Sigmoid colon (tissue), 7 donors: ENCODE results near the gene RNF212. TPM values are rescaled to one million over a fixed set of nuclear protein-coding genes. Genes with fewer than 3 reads are reported as not detected.
"Not testable (repeated sequence)": the region's sequence is repeated elsewhere in the genome, so short reads cannot be mapped to it uniquely, and the experiment has no call there.

Experiments
- DNase-seq: peaks from one replicate; pipeline ENCODE4 v3.0.0-alpha.2; 2019
- H3K27ac ChIP-seq, 4 donors: fragments of 200-600 bp; sonication (generic); one replicate each; pipeline ENCODE4 v1.5.1; 2016 to 2019; ENCODE audit warnings: mild to moderate bottlenecking in 1 of 4
- H3K27me3 ChIP-seq, 3 donors: fragments of 200-600 bp; sonication (generic); one replicate each; pipeline ENCODE4 v1.5.1; 2019; ENCODE audit warnings: mild to moderate bottlenecking in 1 of 3
- H3K36me3 ChIP-seq, 4 donors: fragments of 200-600 bp; sonication (generic); one replicate each; pipeline ENCODE4 v1.5.1; 2016 to 2019
- H3K4me1 ChIP-seq, 4 donors: fragments of 200-600 bp; sonication (generic); one replicate each; pipeline ENCODE4 v1.5.1; 2017 to 2019
- H3K4me3 ChIP-seq, 4 donors: fragments of 200-600 bp; sonication (generic); one replicate each; pipeline ENCODE4 v1.5.1; 2017 to 2019; ENCODE audit warnings: mild to moderate bottlenecking in 2 of 4, moderate library complexity in 1 of 4
- H3K9me3 ChIP-seq, 4 donors: fragments of 200-600 bp in 3 of 4; sonication (generic) in 3 of 4; one replicate each; pipeline versions ENCODE4 v1.5.1 to v1.6.1; 2013 to 2019
- EP300 ChIP-seq, 4 donors: sonication (generic); formaldehyde crosslinking; IDR thresholded peaks; one replicate each; pipeline ENCODE4 v1.6.1; 2017; ENCODE audit warnings: antibody characterized with exemption in 4 of 4
- POLR2A ChIP-seq, 2 donors: fragments of 450-650 bp; IDR thresholded peaks; one replicate each; pipeline ENCODE4 v1.6.1; 2016; ENCODE audit warnings: antibody characterized with exemption in 2 of 2, mild to moderate bottlenecking in 2 of 2, moderate library complexity in 2 of 2
- POLR2AphosphoS5 ChIP-seq, 4 donors: sonication (generic); formaldehyde crosslinking; IDR thresholded peaks; one replicate each; pipeline ENCODE4 v1.6.1; 2017; ENCODE audit warnings: antibody characterized with exemption in 4 of 4
- WGBS, 2 donors: extraction: QIAGEN DNeasy Blood & Tissue Kit; methylation state at CpG; one replicate each; pipeline ENCODE4 v1.1.7; 2013; 5-methylcytosine and 5-hydroxymethylcytosine counted together
- intact Hi-C: fragments of 100-400 bp; cut with DNase I; formaldehyde crosslinking; loops from one replicate; pipeline ENCODE4 v1.15.1; 2023
- polyA plus RNA-seq, 3 donors: library from polyadenylated mRNA; stranded (reverse); fragments of 200-250 nt; gene quantifications; one replicate each; pipeline ENCODE4 v1.2.3, GENCODE V29; 2013
- total RNA-seq, 4 donors: library from RNA; depleted of rRNA; stranded (reverse); fragments of >200 nt; gene quantifications; one replicate each; pipeline ENCODE4 v1.1.0, GENCODE V29; 2016
- TF ChIP-seq, protein P1 (sequence below), 4 experiments: fragments of 450-650 bp in 3 of 4; fragments of 200-600 bp in 1 of 4; IDR thresholded peaks; one replicate each; pipeline ENCODE4 v1.5.1; 2016 to 2019; ENCODE audit warnings: antibody characterized with exemption in 4 of 4, mild to moderate bottlenecking in 3 of 4, moderate library complexity in 2 of 4
- donor health status: healthy with polysubstance abuse.
- donor health status: Bipolar disorder and iron deficiency.
- donor health status: healthy.

RNF212 gene
- total and polyA plus RNA-seq, 7 donors, result 0.60 to 12.8 (median 4.0) TPM; not detected in 1

DNA sequence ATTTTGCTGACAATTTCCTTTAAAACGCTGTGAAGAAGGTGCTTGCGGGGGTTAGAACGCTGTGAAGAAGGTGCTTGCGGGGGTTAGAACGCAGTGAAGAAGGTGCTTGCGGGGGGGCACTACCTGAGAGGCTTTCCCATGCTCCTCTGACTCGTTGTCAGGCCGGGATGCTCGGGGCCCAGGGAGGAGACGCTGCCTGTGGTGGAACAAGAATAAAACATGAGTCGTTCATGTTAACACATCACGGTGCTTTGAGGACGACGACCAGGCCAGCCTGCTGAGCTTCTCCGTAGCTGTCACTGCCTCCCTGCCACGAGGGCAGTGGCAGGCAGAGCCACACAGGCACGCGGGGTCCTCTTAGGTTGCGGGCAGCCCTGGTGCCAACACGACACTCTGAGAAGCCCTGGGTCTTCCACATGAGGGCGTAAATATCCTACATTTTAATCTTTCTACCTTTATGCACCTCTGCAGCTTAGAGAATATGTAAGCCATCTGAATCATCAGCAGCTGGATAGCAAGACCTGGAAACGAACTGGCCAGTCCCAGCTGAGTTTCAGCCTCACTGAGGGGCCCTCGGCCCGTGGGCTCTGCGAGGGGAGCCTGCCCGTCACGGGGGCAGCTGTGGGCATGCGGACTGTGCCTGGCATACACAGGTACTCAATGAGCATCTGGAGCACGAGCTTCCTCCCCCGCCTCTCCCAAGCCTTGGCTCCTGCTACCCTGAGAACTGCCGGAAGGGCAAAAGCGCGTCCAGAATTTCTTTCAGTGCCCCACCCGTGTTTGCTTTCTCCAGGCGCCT is 55.0 kb downstream of the RNF212 start:
- Histone ChIP-seq H3K36me3 (no peaks in the 10 kb centered on the region), H3K27ac (no peak overlapping the region), H3K4me3 (no peak overlapping the region), H3K27me3 (peaks cover 12 to 86% (median 42%) of the 10 kb centered on the region in 3 donors), H3K9me3 (no peaks in the 10 kb centered on the region), H3K4me1 (peaks cover 0 to 11% (median 2%) of the 10 kb centered on the region in 4 donors)
- 31 to 70% methylated on average over 35 of the region's 35 CpGs for WGBS, 2 donors
- TF ChIP-seq POLR2A (IDR thresholded peaks at IDR 0.05), result no peak
- TF ChIP-seq EP300 (IDR thresholded peaks at IDR 0.05), result no peak
- TF ChIP-seq, protein P1, sequence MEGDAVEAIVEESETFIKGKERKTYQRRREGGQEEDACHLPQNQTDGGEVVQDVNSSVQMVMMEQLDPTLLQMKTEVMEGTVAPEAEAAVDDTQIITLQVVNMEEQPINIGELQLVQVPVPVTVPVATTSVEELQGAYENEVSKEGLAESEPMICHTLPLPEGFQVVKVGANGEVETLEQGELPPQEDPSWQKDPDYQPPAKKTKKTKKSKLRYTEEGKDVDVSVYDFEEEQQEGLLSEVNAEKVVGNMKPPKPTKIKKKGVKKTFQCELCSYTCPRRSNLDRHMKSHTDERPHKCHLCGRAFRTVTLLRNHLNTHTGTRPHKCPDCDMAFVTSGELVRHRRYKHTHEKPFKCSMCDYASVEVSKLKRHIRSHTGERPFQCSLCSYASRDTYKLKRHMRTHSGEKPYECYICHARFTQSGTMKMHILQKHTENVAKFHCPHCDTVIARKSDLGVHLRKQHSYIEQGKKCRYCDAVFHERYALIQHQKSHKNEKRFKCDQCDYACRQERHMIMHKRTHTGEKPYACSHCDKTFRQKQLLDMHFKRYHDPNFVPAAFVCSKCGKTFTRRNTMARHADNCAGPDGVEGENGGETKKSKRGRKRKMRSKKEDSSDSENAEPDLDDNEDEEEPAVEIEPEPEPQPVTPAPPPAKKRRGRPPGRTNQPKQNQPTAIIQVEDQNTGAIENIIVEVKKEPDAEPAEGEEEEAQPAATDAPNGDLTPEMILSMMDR (IDR thresholded peaks at IDR 0.05), result no peak
- TF ChIP-seq POLR2AphosphoS5 (IDR thresholded peaks at IDR 0.05), result no peak
- peak; percentile 29 for DNase-seq
- intact Hi-C loops, result no loop called here

DNA sequence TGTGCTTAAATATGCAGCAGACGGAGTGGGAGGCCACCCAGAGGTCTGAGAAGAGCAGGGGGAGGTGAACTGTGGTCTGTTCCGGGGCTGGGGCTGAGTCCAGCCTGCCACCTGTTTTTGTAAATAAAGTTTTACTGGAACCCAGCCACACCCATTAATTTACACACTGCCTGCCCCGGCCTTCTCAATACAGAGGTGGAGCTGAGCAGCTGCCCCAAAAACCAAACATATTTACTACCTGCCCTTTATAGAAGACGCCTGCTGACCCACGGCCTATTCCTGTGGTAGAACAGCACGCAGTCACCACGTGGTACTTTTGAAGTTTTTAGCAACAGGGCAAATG is 56.0 kb downstream of the RNF212 start:
- DNase-seq, result peak; percentile 17
- Histone ChIP-seq H3K9me3 (no peaks in the 10 kb centered on the region), H3K27ac (no peak overlapping the region), H3K4me1 (peaks cover 0 to 19% (median 10%) of the 10 kb centered on the region in 4 donors), H3K36me3 (no peaks in the 10 kb centered on the region), H3K4me3 (no peak overlapping the region), H3K27me3 (peaks cover 12 to 87% (median 49%) of the 10 kb centered on the region in 3 donors)
- intact Hi-C loops, result no loop called here
- WGBS, 2 donors, result 18 to 65% methylated on average over 7 of the region's 7 CpGs
- TF ChIP-seq POLR2A (IDR thresholded peaks at IDR 0.05), result no peak
- no peak for TF ChIP-seq POLR2AphosphoS5 (IDR thresholded peaks at IDR 0.05)
- no peak for TF ChIP-seq EP300 (IDR thresholded peaks at IDR 0.05)

DNA sequence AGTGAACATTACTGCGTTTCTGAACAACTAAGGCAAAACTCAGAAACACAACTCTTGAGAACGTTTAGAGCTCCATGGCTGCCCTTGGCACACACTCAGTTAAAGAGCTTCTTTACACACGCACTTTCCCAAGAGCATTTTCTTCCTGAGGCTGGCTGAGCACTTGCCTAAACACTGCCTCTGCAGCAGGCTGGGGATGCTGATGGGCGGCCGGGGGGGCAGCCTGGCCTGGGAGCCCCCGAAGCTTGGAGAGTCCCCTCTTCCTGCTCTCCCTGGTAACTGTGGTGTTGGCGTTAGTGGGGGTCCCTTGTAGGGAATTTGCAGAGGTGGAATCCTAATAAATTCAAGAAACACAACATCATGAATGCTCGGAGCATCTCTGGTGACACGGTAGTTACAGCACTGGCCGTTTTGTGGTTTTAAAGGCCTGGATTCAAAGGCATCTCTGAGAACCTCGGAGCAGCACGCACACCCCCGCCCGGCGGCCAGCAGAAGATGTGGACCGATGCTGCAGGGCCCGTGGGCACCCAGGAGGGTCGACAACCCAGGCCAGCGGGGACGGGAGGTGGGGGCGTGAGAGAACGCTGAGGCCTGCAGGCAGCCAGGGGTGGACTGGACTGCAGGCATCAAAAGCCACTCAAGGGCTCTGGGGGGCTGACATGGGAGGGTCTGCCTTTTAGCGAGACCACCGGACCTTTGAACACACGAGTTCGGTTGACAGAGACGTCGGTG is 56.5 kb downstream of the RNF212 start:
- intact Hi-C loops, result no loop called here
- no peak overlapping the region for H3K27ac ChIP-seq
- no peak overlapping the region for H3K4me3 ChIP-seq
- peaks cover 0 to 19% (median 10%) of the 10 kb centered on the region in 4 donors for H3K4me1 ChIP-seq
- no peaks in the 10 kb centered on the region for H3K9me3 ChIP-seq
- H3K36me3 ChIP-seq, result no peaks in the 10 kb centered on the region
- WGBS, 2 donors, result 73 to 84% methylated on average over 28 of the region's 28 CpGs
- peak; percentile 52 for DNase-seq
- H3K27me3 ChIP-seq, result peaks cover 12 to 87% (median 55%) of the 10 kb centered on the region in 3 donors
- TF ChIP-seq EP300 (IDR thresholded peaks at IDR 0.05), result no peak
- TF ChIP-seq, protein P1 (IDR thresholded peaks at IDR 0.05), result no peak

DNA sequence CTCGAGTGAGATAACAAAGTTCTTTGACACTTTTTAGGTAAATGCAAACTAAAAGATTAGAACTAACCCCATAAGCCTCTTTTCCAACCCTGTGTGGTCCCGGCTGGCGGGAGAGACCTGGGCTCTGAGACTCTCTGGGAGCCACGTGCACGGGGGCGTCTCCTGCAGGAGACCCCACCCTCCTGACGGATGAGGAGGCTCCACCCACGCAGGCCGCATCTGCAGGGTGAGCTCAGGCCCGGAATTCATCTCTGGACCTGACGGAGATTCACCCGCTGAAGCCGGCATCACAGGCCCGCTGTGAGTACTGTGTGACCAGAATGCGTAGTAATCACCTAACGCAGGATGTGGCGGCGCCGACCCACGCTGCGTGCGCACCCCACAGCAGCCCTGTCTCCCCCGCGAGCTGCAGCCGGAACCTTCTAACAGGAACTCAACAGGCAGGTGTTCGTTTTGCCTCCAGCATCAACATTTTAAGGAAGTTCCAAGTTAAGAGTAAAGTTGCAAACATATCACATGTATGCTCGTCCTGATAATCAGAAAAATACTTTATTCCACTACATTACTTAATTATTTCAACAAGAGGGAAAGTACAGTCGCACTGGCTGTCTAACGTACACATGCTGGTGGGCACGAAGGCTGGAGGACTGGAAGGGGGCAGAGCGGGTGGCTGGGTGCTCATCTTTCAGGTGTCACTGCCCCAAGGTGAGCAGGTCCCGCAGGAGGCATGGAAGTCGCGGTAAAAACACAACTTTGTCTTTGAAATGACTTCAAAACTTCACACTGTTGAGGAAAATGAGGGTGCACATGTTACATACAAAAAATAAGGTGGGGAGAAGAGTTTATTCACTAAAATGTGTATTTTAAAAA is 57.4 kb downstream of the RNF212 start:
- Histone ChIP-seq H3K27me3 (peaks cover 12 to 90% (median 59%) of the 10 kb centered on the region in 3 donors), H3K4me1 (peaks cover 0 to 19% (median 10%) of the 10 kb centered on the region in 4 donors), H3K4me3 (no peak overlapping the region), H3K9me3 (no peaks in the 10 kb centered on the region), H3K36me3 (no peaks in the 10 kb centered on the region), H3K27ac (no peak overlapping the region)
- WGBS, 2 donors, result 35 to 38% methylated on average over 34 of the region's 34 CpGs
- TF ChIP-seq EP300 (IDR thresholded peaks at IDR 0.05), result no peak
- intact Hi-C loops, result no loop called here
- DNase-seq, result peak; percentile 66

DNA sequence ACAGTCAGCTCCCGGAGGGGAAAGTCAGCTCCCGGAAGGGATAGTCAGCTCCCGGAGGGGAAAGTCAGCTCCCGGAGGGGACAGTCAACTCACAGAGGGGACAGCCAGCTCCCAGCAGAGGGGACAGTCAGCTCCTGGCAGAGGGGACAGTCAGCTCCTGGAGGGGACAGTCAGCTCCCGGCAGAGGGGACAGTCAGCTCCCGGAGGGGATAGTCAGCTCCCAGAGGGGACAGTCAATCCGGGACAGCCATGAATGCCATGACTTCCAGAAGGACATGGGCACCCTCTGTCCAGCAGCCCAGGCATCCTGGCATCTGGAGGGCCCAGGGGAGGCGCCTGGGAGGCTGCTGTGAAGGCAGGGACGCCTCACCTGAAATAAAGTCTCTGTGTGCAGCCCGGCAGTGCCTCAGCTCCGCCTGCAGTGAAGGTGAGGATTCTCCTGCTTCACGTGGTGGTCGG is 58.1 kb downstream of the RNF212 start:
- peaks cover 0 to 19% (median 10%) of the 10 kb centered on the region in 4 donors for H3K4me1 ChIP-seq
- H3K9me3 ChIP-seq, intact Hi-C loops, H3K27ac ChIP-seq, H3K4me3 ChIP-seq, H3K36me3 ChIP-seq: not testable (repeated sequence)
- 34 to 49% methylated on average over 13 of the region's 13 CpGs for WGBS, 2 donors
- H3K27me3 ChIP-seq, result peaks cover 12 to 90% (median 59%) of the 10 kb centered on the region in 3 donors
- peak; percentile 52 for DNase-seq

DNA sequence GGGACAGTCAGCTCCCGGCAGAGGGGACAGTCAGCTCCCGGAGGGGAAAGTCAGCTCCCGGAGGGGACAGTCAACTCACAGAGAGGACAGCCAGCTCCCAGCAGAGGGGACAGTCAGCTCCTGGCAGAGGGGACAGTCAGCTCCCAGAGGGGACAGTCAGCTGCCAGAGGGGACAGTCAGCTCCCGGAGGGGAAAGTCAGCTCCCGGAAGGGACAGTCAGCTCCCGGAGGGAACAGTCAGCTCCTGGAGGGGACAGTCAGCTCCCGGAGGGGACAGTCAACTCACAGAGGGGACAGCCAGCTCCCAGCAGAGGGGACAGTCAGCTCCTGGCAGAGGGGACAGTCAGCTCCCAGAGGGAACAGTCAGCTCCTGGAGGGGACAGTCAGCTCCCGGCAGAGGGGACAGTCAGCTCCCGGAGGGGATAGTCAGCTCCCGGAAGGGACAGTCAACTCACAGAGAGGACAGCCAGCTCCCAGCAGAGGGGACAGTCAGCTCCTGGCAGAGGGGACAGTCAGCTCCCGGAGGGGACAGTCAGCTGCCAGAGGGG is 58.6 kb downstream of the RNF212 start:
- Histone ChIP-seq H3K4me1 (peaks cover 0 to 19% (median 10%) of the 10 kb centered on the region in 4 donors), H3K27me3 (peaks cover 12 to 92% (median 59%) of the 10 kb centered on the region in 3 donors)
- H3K36me3 ChIP-seq, H3K9me3 ChIP-seq, DNase-seq, H3K4me3 ChIP-seq, H3K27ac ChIP-seq, intact Hi-C loops: not testable (repeated sequence)
- 46 to 68% methylated on average over 8 of the region's 11 CpGs for WGBS, 2 donors

DNA sequence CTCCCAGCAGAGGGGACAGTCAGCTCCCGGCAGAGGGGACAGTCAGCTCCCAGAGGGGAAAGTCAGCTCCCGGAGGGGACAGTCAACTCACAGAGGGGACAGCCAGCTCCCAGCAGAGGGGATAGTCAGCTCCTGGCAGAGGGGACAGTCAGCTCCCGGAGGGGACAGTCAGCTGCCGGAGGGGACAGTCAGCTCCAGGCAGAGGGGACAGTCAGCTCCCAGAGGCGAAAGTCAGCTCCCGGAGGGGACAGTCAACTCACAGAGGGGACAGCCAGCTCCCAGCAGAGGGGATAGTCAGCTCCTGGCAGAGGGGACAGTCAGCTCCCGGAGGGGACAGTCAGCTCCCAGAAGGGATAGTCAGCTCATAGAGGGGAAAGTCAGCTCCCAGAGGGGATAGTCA is 59.5 kb downstream of the RNF212 start:
- peaks cover 0 to 19% (median 10%) of the 10 kb centered on the region in 4 donors for H3K4me1 ChIP-seq
- H3K9me3 ChIP-seq, H3K27ac ChIP-seq, intact Hi-C loops, H3K4me3 ChIP-seq, H3K36me3 ChIP-seq, DNase-seq: not testable (repeated sequence)
- 65 to 80% methylated on average over 7 of the region's 7 CpGs for WGBS, 2 donors
- H3K27me3 ChIP-seq, result peaks cover 12 to 94% (median 57%) of the 10 kb centered on the region in 3 donors
